HEK293 (cell line): Measurements from ENCODE around the gene ZRANB1.

Source experiments
- EGR2 ChIP-seq: fragments of 450-650 bp; formaldehyde crosslinking; IDR thresholded peaks from 2 replicates; pipeline ENCODE4 v1.5.1; 2016; ENCODE audit warnings: low read depth, missing biosample characterization, missing genetic modification characterization
- HOXD13 ChIP-seq: sonication (generic); formaldehyde crosslinking; IDR thresholded peaks from 2 replicates; pipeline ENCODE4 v1.8.0; 2022; ENCODE audit warnings: missing genetic modification reagents, borderline replicate concordance
- KLF1 ChIP-seq: fragments of 450-650 bp; formaldehyde crosslinking; IDR thresholded peaks from 2 replicates; pipeline ENCODE4 v1.5.1; 2016; ENCODE audit warnings: missing biosample characterization, missing genetic modification characterization
- PRDM10 ChIP-seq: fragments of 450-650 bp; formaldehyde crosslinking; IDR thresholded peaks from 2 replicates; pipeline ENCODE4 v1.5.1; 2016; ENCODE audit warnings: missing biosample characterization, missing genetic modification characterization
- YY1 ChIP-seq: fragments of 450-650 bp; formaldehyde crosslinking; IDR thresholded peaks from 2 replicates; pipeline ENCODE4 v1.5.1; 2018; ENCODE audit warnings: missing biosample characterization, missing genetic modification characterization
- ZBTB26 ChIP-seq: fragments of 450-650 bp; formaldehyde crosslinking; optimal IDR thresholded peaks from 2 replicates; pipeline ENCODE3; 2016; ENCODE audit warnings: missing biosample characterization, mild to moderate bottlenecking, missing genetic modification characterization
- ZFP3 ChIP-seq: fragments of 450-650 bp; formaldehyde crosslinking; IDR thresholded peaks from 2 replicates; pipeline ENCODE4 v1.5.1; 2016; ENCODE audit warnings: low read depth, missing biosample characterization, missing genetic modification characterization
- ZFP37 ChIP-seq: fragments of 450-650 bp; formaldehyde crosslinking; IDR thresholded peaks from 2 replicates; pipeline ENCODE4 v1.5.1; 2016; ENCODE audit warnings: missing biosample characterization, missing genetic modification characterization
- ZNF16 ChIP-seq: fragments of 450-650 bp; formaldehyde crosslinking; IDR thresholded peaks from 2 replicates; pipeline ENCODE4 v1.5.1; 2016; ENCODE audit warnings: low read depth, missing biosample characterization, missing genetic modification characterization
- ZNF426 ChIP-seq: fragments of 450-650 bp; formaldehyde crosslinking; IDR thresholded peaks from 2 replicates; pipeline ENCODE4 v1.5.1; 2017; ENCODE audit warnings: missing biosample characterization, missing genetic modification characterization, mild to moderate bottlenecking, inconsistent platforms, moderate library complexity
- ZNF48 ChIP-seq: fragments of 450-650 bp; formaldehyde crosslinking; IDR thresholded peaks from 2 replicates; pipeline ENCODE4 v1.5.1; 2016; ENCODE audit warnings: missing biosample characterization, missing genetic modification characterization
- ZNF558 ChIP-seq: fragments of 450-650 bp; formaldehyde crosslinking; IDR thresholded peaks from 2 replicates; pipeline ENCODE4 v1.5.1; 2016; ENCODE audit warnings: missing biosample characterization, missing genetic modification characterization
- ZNF585B ChIP-seq: fragments of 450-650 bp; formaldehyde crosslinking; IDR thresholded peaks from 2 replicates; pipeline ENCODE4 v1.5.1; 2016; ENCODE audit warnings: missing biosample characterization, missing genetic modification characterization
- ZNF645 ChIP-seq: fragments of 450-650 bp; formaldehyde crosslinking; IDR thresholded peaks from 2 replicates; pipeline ENCODE4; 2016; ENCODE audit warnings: missing biosample characterization, missing genetic modification characterization
- ZNF701 ChIP-seq: fragments of 450-650 bp; formaldehyde crosslinking; IDR thresholded peaks from 2 replicates; pipeline ENCODE4 v1.5.1; 2016; ENCODE audit warnings: missing biosample characterization, missing genetic modification characterization
- ZNF837 ChIP-seq: fragments of 450-650 bp; formaldehyde crosslinking; IDR thresholded peaks from 2 replicates; pipeline ENCODE4 v1.5.1; 2016; ENCODE audit warnings: missing biosample characterization, missing genetic modification characterization
- ZSCAN16 ChIP-seq: fragments of 450-650 bp; formaldehyde crosslinking; IDR thresholded peaks from 2 replicates; pipeline ENCODE4 v1.5.1; 2016; ENCODE audit warnings: missing biosample characterization, missing genetic modification characterization
- ZSCAN18 ChIP-seq: fragments of 450-650 bp; formaldehyde crosslinking; IDR thresholded peaks from 2 replicates; pipeline ENCODE4 v1.5.1; 2016; ENCODE audit warnings: missing biosample characterization, missing genetic modification characterization
- ZSCAN23 ChIP-seq: fragments of 450-650 bp; formaldehyde crosslinking; IDR thresholded peaks from 2 replicates; pipeline ENCODE4 v1.5.1; 2016; ENCODE audit warnings: missing biosample characterization, missing genetic modification characterization
- ZSCAN5A ChIP-seq: fragments of 450-650 bp; formaldehyde crosslinking; IDR thresholded peaks from 2 replicates; pipeline ENCODE4 v1.5.1; 2016; ENCODE audit warnings: missing biosample characterization, missing genetic modification characterization
- TF ChIP-seq, protein P1 (sequence below): sonication (generic); formaldehyde crosslinking; IDR thresholded peaks from 2 replicates; pipeline ENCODE4 v1.8.1; 2022; ENCODE audit warnings: mild to moderate bottlenecking, moderate library complexity, missing genetic modification reagents

Gene ZRANB1

DNA sequence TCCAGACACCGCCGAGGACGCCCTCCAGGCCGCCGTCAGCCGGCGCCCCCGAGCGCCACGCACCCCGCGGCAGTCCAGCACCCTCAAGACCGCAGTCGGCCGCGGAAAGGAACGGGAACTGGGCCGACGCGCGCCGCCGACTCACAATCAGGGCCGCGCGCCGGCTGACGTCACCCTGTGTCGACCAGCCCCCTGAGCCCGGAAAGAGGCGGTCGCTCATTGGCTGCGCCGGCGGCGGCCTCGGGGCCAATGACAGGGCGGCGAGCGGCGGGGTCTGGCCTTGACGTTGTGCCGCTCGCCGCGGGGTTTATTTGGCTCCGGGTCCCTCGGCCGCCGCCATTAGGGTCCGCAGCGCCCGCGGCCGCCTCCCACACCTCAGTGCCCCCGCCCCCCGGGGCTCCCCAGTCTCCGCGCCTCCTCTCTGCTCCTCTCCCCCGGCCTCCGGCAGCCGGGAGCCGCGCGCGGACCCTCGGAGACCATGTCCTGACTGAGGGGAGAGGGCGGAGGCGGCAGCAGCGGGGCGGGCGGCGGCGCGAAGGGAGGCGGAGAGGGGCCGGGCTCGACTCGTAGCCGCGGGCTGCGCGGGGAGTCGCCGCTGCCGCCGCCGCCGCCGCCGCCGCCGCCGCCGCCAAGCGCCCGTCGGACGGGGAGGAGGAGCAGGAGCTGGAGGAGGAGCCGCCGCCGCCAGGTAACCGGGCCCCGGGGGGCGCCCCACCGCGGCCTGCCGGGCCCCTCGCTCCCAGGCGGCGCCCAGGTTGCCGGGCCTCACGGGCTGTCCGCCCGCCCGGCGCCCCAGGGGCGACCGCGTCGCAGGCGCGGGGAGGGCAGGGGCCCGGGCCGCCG, 25.1 kb upstream of the ZRANB1 start (continued):
- TF ChIP-seq KLF1 (tag by site-specific recombination) (0 out of 2 replicates have a peak, but pooled peaks have one; percentile 13), ZNF837 (no peak), PRDM10 (tag by site-specific recombination) (no peak), ZNF16 (no peak), ZNF701 (tag by site-specific recombination) (no peak), ZSCAN23 (tag by site-specific recombination) (no peak), ZSCAN16 (tag by site-specific recombination) (no peak), ZSCAN5A (tag by site-specific recombination) (0 out of 2 replicates have a peak, but pooled peaks have one; percentile 11), ZFP3 (tag by site-specific recombination) (no peak), ZFP37 (tag by site-specific recombination) (peak; percentile 74; the same call in 1 of the 2 replicates), ZNF426 (tag by site-specific recombination) (no peak), EGR2 (tag by site-specific recombination) (peak; percentile 65), ZBTB26 (tag by site-specific recombination) (peak; percentile 99), ZNF558 (tag by site-specific recombination) (no peak), ZNF48 (no peak), HOXD13 (CRISPR knock-in tag) (no peak), ZNF585B (tag by site-specific recombination) (no peak), ZNF645 (tag by site-specific recombination) (no peak), YY1 (tag by site-specific recombination) (peak; percentile 66), ZSCAN18 (no peak)
- TF ChIP-seq, protein P1, sequence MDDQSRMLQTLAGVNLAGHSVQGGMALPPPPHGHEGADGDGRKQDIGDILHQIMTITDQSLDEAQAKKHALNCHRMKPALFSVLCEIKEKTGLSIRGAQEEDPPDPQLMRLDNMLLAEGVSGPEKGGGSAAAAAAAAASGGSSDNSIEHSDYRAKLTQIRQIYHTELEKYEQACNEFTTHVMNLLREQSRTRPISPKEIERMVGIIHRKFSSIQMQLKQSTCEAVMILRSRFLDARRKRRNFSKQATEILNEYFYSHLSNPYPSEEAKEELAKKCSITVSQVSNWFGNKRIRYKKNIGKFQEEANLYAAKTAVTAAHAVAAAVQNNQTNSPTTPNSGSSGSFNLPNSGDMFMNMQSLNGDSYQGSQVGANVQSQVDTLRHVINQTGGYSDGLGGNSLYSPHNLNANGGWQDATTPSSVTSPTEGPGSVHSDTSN (CRISPR knock-in tag): 0 out of 2 replicates have a peak, but pooled peaks have one; percentile 12
- TF ChIP-seq, all 188 proteins: peak for 45
